ENCODE data around the gene SKAP2. TPM values are rescaled to one million over a fixed set of nuclear protein-coding genes. Genes with fewer than 3 reads are reported as not detected.

SKAP2 gene
- total RNA-seq, 2 experiments from 2014 or later = 7.0 to 8.1 TPM

- H3K9me3 Mint-ChIP-seq = no peaks in the 10 kb centered on the region
- peaks cover 3% of the 10 kb centered on the region for H3K27me3 Mint-ChIP-seq
- no peak for DNase-seq
- intact Hi-C loops (cut with micrococcal nuclease) = no loop called here
- no peak for TF ChIP-seq CTCF (IDR thresholded peaks at IDR 0.05)
- no peak for ATAC-seq
- H3K36me3 Mint-ChIP-seq (ENCODE audit: low read depth) = no peaks in the 10 kb centered on the region
- ChIA-PET CTCF (interaction anchor here (1.1 to 1.8 kb wide), 3 partner anchors 11 to 251 kb away, joined by 3 to 4 read pairs (median 3); no protein-coding TSS in a partner anchor), POLR2A (no interaction called here)
- H3K4me3 Mint-ChIP-seq = no peak overlapping the region
- H3K4me1 Mint-ChIP-seq (ENCODE audit: low read depth) = no peaks in the 10 kb centered on the region
- H3K27ac Mint-ChIP-seq = no peak overlapping the region
Observed at GRCh38 chr7:26899519-26899918, 35.1 kb upstream of the SKAP2 start.

GRCh38 chr7:26898891-26899290 is 34.5 kb upstream of the SKAP2 start:
- Mint-ChIP-seq H3K9me3 (no peaks in the 10 kb centered on the region), H3K27ac (no peak overlapping the region), H3K36me3 (ENCODE audit: low read depth) (no peaks in the 10 kb centered on the region), H3K4me3 (no peak overlapping the region), H3K4me1 (ENCODE audit: low read depth) (no peaks in the 10 kb centered on the region), H3K27me3 (peaks cover 7% of the 10 kb centered on the region)
- ChIA-PET CTCF (interaction anchor here (1.8 kb wide), 1 partner anchor 11 kb away, joined by 4 read pairs; no protein-coding TSS in a partner anchor), POLR2A (no interaction called here)
- no peak for DNase-seq
- intact Hi-C loops (cut with micrococcal nuclease) = no loop called here
- no peak for TF ChIP-seq CTCF (IDR thresholded peaks at IDR 0.05)
- no peak for ATAC-seq

GRCh38 chr7:26897928-26898327 is 33.5 kb upstream of the SKAP2 start:
- ChIA-PET CTCF (no interaction called here), POLR2A (no interaction called here)
- TF ChIP-seq CTCF (IDR thresholded peaks at IDR 0.05) = no peak
- ATAC-seq (no peak), DNase-seq (no peak)
- no peak overlapping the region for H3K4me3 Mint-ChIP-seq
- H3K36me3 Mint-ChIP-seq (ENCODE audit: low read depth) = no peaks in the 10 kb centered on the region
- H3K27ac Mint-ChIP-seq = no peak overlapping the region
- H3K27me3 Mint-ChIP-seq = peaks cover 12% of the 10 kb centered on the region
- no peaks in the 10 kb centered on the region for H3K4me1 Mint-ChIP-seq (ENCODE audit: low read depth)
- no peaks in the 10 kb centered on the region for H3K9me3 Mint-ChIP-seq
- intact Hi-C loops (cut with micrococcal nuclease) = no loop called here

GRCh38 chr7:26891400-26892350 is 27.3 kb upstream of the SKAP2 start:
- no peak for TF ChIP-seq CTCF (IDR thresholded peaks at IDR 0.05)
- Mint-ChIP-seq H3K4me3 (no peak overlapping the region), H3K4me1 (ENCODE audit: low read depth) (no peaks in the 10 kb centered on the region), H3K36me3 (ENCODE audit: low read depth) (no peaks in the 10 kb centered on the region), H3K9me3 (no peaks in the 10 kb centered on the region), H3K27ac (no peak overlapping the region), H3K27me3 (peaks cover 10% of the 10 kb centered on the region)
- POLR2A ChIA-PET = no interaction called here
- intact Hi-C loops (cut with micrococcal nuclease) = no loop called here
- CTCF ChIA-PET = interaction anchor here (0.7 to 1.5 kb wide), 2 partner anchors 188 to 269 kb away, joined by 3 read pairs; no protein-coding TSS in a partner anchor
- no peak for ATAC-seq
- DNase-seq = no peak

- peaks cover 3% of the 10 kb centered on the region for H3K36me3 Mint-ChIP-seq (ENCODE audit: low read depth)
- peaks cover 9% of the 10 kb centered on the region for H3K9me3 Mint-ChIP-seq
- intact Hi-C loops (cut with micrococcal nuclease) = no loop called here
- TF ChIP-seq CTCF (IDR thresholded peaks at IDR 0.05) = no peak
- ChIA-PET POLR2A (no interaction called here), CTCF (no interaction called here)
- H3K4me1 Mint-ChIP-seq (ENCODE audit: low read depth) = no peaks in the 10 kb centered on the region
- ATAC-seq (no peak), DNase-seq (no peak)
- no peak overlapping the region for H3K27ac Mint-ChIP-seq
- no peak overlapping the region for H3K4me3 Mint-ChIP-seq
- H3K27me3 Mint-ChIP-seq = peaks cover 9% of the 10 kb centered on the region
Observed at GRCh38 chr7:26880852-26881251, 16.5 kb upstream of the SKAP2 start.

Data from activated CD8-positive, alpha-beta T cell treated with anti-CD3 and anti-CD28 coated beads for 36 hours (primary cell).